Duodenal mucosa (tissue), 2 donors: ENCODE data around the gene ARHGAP35.
A peak's percentile ranks its signal among the peaks of the same experiment; 100 is the strongest.

Source experiments
- H3K27ac ChIP-seq: one replicate; pipeline ENCODE4 v1.7.0; 2013; ENCODE audit warnings: low read depth, low read length
- H3K27me3 ChIP-seq, 2 donors: one replicate each; pipeline ENCODE4 v1.7.0; 2013; ENCODE audit warnings: low read length in 2 of 2, control low read depth in 1 of 2; ENCODE audit not compliant: insufficient read depth in 2 of 2, control insufficient read depth in 1 of 2
- H3K36me3 ChIP-seq, 2 donors: one replicate each; pipeline ENCODE4 v1.7.0; 2013; ENCODE audit warnings: low read length in 2 of 2, control low read depth in 1 of 2; ENCODE audit not compliant: insufficient read depth in 2 of 2, control insufficient read depth in 1 of 2
- H3K4me1 ChIP-seq, 2 donors: one replicate each; pipeline ENCODE4 v1.7.0; 2013; ENCODE audit warnings: low read length in 2 of 2, control low read depth in 1 of 2; ENCODE audit not compliant: insufficient read depth in 2 of 2, control insufficient read depth in 1 of 2
- H3K4me3 ChIP-seq, 2 donors: one replicate each; pipeline ENCODE4 v1.7.0; 2013; ENCODE audit warnings: low read length in 2 of 2, low read depth in 1 of 2
- H3K9ac ChIP-seq, 2 donors: one replicate each; pipeline ENCODE4 v1.7.0; 2013; ENCODE audit warnings: low read length in 2 of 2, low read depth in 1 of 2
- H3K9me3 ChIP-seq, 2 donors: one replicate each; pipeline ENCODE4 v1.7.0; 2013; ENCODE audit warnings: low read length in 2 of 2, control low read depth in 1 of 2; ENCODE audit not compliant: control insufficient read depth in 1 of 2

Gene ARHGAP35

DNA sequence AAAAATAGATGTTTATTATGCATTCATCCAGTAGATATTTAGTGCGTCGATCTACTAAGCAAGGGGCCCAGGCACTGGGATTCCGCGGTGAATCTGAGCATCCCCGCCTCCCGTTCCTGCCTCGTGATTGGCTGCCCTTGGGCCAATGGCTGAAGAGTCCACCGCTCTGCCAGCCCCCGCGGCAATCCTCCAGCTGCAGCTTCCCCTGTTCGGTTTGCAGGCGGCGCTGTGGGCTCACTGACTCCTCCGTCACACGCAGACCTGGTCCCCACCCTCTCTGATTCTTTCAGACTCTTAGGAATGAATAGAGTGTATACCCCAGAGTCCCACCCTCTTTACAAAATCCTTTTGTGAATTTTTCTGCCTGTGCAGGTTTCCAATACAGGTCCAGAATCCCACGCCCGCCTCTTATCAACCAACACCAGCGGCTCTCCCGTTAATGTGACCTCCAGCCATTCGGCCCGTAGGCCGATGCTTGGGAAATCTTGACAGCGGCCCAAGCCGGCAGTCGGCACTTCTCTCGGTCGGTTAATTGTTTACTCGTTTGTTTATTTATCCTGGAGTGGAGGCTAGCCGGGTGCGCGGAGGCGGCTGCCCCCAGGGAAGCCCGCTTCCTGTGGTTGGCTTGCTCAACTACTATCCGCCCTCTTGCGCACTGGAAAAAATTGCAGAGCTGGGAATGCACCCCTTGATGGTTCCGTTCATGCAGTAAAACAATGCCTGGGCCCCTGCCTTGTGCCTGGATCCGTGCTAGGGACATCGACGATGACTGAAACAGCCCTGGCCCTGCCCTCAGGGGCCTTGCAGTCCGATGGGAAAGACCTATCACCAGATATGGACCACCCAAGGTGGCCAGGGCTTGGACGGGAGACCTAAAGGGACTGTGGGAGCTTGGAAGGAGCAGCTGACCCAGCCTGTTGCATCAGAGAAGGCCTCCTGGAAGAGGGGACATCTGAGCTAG lies 4.5 kb upstream of the ARHGAP35 start:
- H3K9ac ChIP-seq, result peak overlapping the region; percentile 36 to 63
- H3K27ac ChIP-seq, result peak overlapping the region; percentile 75

DNA sequence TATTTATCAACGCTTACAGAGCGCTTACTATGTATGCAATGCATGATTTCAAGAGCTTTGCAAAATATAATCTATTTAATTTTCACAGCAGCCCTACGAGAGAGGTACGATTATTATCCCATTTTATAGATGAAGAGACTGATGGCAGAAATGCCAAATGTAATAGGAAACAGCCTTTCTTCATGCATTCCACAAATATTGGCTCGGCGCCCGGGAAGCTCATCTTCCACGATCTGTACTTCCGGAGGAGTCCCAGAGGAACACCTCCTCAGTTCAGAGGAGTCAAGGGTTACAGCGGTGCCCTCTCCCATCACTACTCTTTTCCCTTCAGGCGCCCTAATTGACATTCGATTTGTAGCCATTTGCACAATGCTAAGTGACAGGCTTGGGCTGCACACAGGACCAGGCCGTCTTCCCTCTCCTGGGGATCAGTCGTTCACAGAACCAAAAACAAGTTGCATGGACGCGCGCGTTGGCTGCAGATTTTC lies 1.1 kb upstream of the ARHGAP35 start:
- no peaks in the 10 kb centered on the region for H3K27me3 ChIP-seq
- no peak overlapping the region for H3K9ac ChIP-seq
- peak overlapping the region; percentile 26 for H3K27ac ChIP-seq
- no peaks in the 10 kb centered on the region for H3K9me3 ChIP-seq
- peaks cover 35 to 45% of the 10 kb centered on the region in 2 donors for H3K4me1 ChIP-seq
- H3K36me3 ChIP-seq, result no peaks in the 10 kb centered on the region
- peak overlapping the region; percentile 80 to 88 for H3K4me3 ChIP-seq

More for the DNA sequence above, 4.5 kb upstream of the ARHGAP35 start:
- no peaks in the 10 kb centered on the region for H3K36me3 ChIP-seq
- peaks cover 11 to 18% of the 10 kb centered on the region in 2 donors for H3K4me1 ChIP-seq
- no peaks in the 10 kb centered on the region for H3K9me3 ChIP-seq
- no peaks in the 10 kb centered on the region for H3K27me3 ChIP-seq
- peak overlapping the region; percentile 45 to 57 for H3K4me3 ChIP-seq

DNA sequence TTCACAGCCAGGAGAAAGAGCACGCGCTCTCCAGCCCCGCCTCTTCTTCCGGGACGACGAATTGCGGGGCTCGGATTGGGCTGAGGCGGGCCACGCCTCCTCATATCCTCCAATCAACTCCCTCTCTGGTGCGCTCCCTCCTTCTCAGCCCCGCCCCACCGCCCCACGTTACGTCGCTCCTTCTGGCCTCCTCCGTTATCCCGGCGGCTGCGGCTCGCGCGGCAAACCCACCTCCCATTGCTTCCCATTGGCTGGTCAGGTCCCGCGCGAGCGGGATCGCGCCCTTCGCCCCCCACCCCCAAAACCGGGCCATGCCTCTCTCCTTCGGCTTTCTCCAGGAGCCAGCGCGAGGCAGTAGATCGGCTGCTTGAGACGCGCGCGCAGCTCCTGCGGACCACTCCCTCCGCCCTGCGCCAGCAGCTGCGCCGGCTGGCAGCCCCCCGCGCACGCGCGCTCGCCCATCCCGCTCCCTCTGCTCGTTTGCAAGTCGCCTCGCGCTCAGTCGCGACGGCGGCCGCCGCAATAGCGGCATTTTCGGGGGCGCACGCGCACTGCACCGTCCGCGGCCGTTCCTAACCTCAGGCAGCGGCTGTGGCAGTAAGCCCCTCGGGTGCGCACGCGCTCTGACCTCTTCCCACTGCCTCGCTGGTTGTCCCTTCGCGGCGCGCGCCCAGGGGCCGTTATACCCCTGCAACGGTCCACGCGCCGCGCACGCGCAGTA lies 512 bp upstream of the ARHGAP35 start:
- Histone ChIP-seq H3K4me1 (peaks cover 39 to 47% of the 10 kb centered on the region in 2 donors), H3K27me3 (no peaks in the 10 kb centered on the region), H3K4me3 (peak overlapping the region; percentile 80 to 88), H3K9me3 (no peaks in the 10 kb centered on the region), H3K9ac (peak overlapping the region; percentile 60 to 74), H3K27ac (peak overlapping the region; percentile 93), H3K36me3 (no peaks in the 10 kb centered on the region)

DNA sequence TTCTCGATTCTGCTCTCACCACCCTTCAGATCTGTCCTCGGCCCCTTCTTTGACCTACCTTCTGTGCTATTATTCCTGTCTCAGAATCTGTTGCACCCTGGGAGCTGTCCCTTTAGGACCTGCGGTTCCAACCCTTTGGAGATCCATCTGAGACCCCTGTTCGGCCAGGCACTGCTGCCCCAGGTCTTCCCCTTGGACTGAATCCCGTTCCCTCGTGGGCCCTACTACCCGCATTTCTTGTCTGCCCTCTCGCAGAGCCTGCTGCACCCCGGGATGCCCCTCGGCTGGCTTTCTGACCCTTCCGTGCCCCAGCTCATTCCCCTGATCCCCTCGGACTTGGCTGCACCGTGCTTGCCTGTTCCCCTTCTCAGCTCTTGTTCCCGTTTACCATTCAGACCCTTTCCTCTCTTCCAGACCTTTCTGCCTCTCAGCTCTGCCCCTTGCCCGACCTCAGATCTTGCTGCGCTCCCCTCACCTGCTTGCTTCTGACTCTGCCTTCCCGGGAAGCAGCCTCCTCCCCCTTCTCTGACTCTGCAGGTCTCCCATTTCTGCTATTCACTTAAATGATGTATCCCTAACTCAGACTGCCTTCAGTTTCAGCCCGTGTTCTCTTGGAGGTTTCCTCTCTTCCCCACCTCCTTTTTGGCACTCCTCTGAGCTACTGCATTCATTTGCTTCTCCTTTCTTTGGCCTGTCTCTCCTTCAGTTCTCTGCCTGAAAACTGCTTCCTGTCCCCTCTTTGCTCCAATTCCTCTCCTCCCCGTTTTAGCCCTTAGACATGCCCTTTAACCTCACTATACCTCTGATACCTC lies 1.1 kb downstream of the ARHGAP35 start:
- Histone ChIP-seq H3K4me1 (peaks cover 41% of the 10 kb centered on the region in 2 donors), H3K4me3 (peak overlapping the region; percentile 72 to 88)

DNA sequence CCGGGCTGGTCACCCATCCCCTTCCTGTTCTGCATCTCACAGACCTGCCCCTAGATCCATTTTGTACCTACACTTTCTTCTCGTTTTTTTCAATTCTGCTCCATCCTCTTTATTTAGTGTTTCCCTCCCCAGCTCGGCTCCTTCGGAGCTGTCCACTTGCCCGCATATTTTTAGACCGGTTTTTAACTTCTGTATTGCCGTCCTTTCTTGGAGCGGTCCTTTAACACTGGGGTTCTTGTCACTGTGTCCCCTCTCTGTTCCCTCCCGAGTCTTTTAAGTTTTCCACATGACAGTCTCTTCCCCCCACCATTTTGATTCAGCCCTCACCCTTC lies 1.7 kb downstream of the ARHGAP35 start:
- Histone ChIP-seq H3K9me3 (no peaks in the 10 kb centered on the region), H3K27ac (no peak overlapping the region), H3K27me3 (no peaks in the 10 kb centered on the region), H3K9ac (peak overlapping the region; percentile 63 to 91), H3K4me3 (peak overlapping the region; percentile 72 to 88), H3K4me1 (peaks cover 45 to 46% of the 10 kb centered on the region in 2 donors), H3K36me3 (peaks cover 0 to 2% of the 10 kb centered on the region in 2 donors)

More for the DNA sequence above, 1.1 kb downstream of the ARHGAP35 start:
- H3K27ac ChIP-seq, result peak overlapping the region; percentile 35
- H3K36me3 ChIP-seq, result peaks cover 0 to 2% of the 10 kb centered on the region in 2 donors
- H3K9me3 ChIP-seq, result no peaks in the 10 kb centered on the region
- H3K27me3 ChIP-seq, result no peaks in the 10 kb centered on the region
- peak overlapping the region; percentile 63 to 91 for H3K9ac ChIP-seq

DNA sequence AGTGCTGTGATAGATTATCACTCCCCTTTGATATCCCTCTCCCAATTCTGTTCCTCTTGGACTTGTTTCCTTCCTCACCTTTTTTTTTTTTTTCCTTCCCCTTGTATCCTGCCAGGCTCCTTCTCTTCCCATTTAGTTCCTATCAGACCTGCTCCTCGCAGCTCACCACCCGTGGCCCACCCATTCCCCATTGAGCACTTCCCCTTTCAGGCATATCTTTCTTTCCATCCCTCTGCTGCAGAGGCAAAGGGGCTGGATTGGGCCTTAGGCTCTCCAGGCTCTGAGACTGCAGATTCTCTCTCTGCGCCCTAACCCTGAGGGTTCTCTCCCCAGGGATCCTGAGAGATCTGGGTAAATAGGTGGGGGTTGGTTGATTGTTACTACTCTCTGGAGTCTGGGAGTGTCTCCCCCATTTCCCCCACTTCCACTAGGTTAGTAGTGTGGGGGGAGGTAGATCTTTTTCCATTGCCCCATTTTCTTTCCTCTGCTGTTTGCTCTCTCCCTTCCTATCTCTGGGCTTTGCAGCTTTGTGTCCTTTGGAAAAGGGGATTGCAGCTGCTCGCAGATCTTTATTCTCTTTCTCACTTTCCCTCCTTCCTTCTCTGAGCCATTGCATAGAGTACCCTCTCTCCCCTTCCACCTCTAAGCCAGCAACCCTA lies 2.3 kb downstream of the ARHGAP35 start:
- no peaks in the 10 kb centered on the region for H3K9me3 ChIP-seq
- peaks cover 45 to 46% of the 10 kb centered on the region in 2 donors for H3K4me1 ChIP-seq
- H3K27me3 ChIP-seq, result no peaks in the 10 kb centered on the region
- peak overlapping the region; percentile 30 to 49 for H3K9ac ChIP-seq
- peaks cover 0 to 2% of the 10 kb centered on the region in 2 donors for H3K36me3 ChIP-seq
- H3K4me3 ChIP-seq, result peak overlapping the region; percentile 72 to 88
- no peak overlapping the region for H3K27ac ChIP-seq

DNA sequence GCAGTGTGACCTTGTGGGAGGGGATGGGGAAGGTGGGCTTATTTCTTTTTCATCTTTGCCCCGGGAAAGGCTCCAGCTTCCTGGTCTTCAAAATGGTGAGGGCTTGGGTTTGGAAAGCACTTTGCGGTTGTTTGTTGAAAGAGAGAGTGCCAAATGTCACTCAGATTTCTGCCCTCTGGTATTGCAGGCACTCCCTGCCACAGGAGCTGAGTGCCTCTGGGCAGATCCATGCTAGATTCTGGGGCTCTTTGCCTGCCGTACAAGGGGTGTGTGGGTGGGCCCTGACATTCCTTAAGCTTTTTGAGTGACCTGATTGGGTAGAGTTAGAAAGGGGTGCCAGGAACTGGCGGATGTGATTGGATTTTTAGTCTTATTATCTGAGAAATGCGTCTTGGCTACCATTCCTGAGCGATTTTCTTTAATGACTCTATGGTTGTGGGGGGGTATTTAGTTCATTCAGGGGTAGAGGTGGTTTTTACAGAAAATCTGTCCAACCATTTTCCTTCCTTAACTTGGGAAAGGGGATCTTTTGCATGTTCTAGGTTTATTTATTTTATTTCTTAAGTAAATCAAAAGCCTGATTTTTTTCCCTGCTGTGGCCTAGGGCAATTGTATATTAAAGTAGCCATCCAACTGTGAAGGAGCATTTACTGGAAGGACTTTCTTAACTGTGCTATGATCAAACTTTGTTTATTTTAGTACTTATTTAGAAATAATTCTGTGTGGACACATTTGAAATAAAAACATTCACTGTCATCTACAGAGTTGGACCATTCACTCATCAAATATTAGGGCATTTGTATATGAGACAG lies 3.2 kb downstream of the ARHGAP35 start:
- Histone ChIP-seq H3K4me3 (peak overlapping the region; percentile 72 to 88), H3K9ac (peak overlapping the region; percentile 16 to 30), H3K4me1 (peaks cover 44 to 46% of the 10 kb centered on the region in 2 donors), H3K27ac (no peak overlapping the region), H3K36me3 (peaks cover 0 to 2% of the 10 kb centered on the region in 2 donors), H3K27me3 (no peaks in the 10 kb centered on the region), H3K9me3 (no peaks in the 10 kb centered on the region)

DNA sequence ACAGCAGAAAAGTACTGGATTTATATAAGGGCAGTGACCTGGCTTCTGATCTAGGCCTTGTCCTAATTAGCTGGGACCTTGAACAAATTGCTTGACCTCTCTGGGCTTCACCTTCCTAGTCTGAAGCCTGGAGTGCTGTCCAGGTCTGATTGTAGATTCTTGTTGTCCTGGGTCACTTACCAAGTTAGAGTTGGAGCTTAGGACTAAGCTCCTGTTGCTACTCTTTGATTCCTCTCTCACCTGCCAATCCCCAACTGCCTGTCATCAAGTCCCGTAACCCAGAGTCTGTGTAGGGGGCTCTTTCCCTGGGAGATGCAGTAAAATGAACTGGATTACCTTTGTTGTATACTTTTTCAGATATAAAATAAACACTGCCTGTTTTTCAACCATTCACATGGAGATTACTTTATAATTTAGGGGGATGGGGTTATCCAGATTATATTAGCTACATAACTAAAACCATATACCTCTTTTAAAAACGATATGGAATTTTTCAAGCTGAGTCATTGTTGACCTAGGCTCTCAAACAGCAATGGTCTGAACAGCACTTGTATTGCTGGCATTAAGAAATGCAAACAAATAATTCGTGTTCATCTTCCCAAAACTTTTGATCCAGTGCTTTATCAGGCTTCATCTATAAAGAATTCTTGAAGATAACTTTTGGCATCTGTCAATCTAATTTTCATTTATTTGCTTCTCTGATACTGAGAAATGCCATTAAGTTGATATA lies 5.8 kb downstream of the ARHGAP35 start:
- H3K27me3 ChIP-seq, result no peaks in the 10 kb centered on the region
- no peak overlapping the region for H3K9ac ChIP-seq
- H3K36me3 ChIP-seq, result peaks cover 0 to 2% of the 10 kb centered on the region in 2 donors
- peaks cover 40 to 42% of the 10 kb centered on the region in 2 donors for H3K4me1 ChIP-seq
- no peak overlapping the region for H3K4me3 ChIP-seq
- no peak overlapping the region for H3K27ac ChIP-seq
- H3K9me3 ChIP-seq, result no peaks in the 10 kb centered on the region
